ENCODE results near the gene MST1.

DNA sequence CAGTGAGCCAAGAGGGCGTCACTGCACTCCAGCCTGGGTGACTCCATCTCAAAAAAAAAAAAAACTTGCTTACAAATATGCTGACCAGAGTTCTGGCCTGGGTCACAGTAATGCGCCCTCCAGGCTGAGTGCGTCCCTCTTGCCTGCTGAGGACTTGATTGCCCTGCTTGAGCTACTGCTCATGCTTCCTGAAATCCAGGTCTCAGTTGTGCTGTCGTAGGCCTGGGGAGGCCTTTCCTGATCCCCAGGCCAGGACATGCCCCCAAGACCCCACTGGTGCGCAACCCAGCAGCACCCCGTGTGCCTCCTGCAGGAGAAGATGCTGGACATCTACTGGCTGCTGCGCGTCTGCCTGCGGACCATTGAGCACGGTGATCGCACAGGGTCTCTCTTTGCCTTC, 22.9 kb upstream of the MST1 start:
- TF ChIP-seq, protein P1, sequence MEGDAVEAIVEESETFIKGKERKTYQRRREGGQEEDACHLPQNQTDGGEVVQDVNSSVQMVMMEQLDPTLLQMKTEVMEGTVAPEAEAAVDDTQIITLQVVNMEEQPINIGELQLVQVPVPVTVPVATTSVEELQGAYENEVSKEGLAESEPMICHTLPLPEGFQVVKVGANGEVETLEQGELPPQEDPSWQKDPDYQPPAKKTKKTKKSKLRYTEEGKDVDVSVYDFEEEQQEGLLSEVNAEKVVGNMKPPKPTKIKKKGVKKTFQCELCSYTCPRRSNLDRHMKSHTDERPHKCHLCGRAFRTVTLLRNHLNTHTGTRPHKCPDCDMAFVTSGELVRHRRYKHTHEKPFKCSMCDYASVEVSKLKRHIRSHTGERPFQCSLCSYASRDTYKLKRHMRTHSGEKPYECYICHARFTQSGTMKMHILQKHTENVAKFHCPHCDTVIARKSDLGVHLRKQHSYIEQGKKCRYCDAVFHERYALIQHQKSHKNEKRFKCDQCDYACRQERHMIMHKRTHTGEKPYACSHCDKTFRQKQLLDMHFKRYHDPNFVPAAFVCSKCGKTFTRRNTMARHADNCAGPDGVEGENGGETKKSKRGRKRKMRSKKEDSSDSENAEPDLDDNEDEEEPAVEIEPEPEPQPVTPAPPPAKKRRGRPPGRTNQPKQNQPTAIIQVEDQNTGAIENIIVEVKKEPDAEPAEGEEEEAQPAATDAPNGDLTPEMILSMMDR (IDR thresholded peaks at IDR 0.05 in 4 of 5, conservative IDR thresholded peaks at IDR 0.05 in 1 of 5) = no peak
- TF ChIP-seq POLR2A (IDR thresholded peaks at IDR 0.05) = no peak

All from gastrocnemius medialis (tissue), 4 donors.